ACHN (cell line): Measurements from ENCODE around the gene RTCA.
"Not testable (repeated sequence)": the region's sequence is repeated elsewhere in the genome, so short reads cannot be mapped to it uniquely, and the experiment has no call there.

ENCODE experiments used
- DNase-seq: peaks from one replicate; pipeline ENCODE4 v3.0.0-alpha.2; 2015
- in situ Hi-C: cut with HindIII; loops from 2 replicates; pipeline ENCODE4 v1.10.0; 2017; ENCODE audit warnings: low sequenced_read_pairs, low pct_ligation_motif_present, low pct_unique_long_range_greater_than_20kb

Gene RTCA

DNA sequence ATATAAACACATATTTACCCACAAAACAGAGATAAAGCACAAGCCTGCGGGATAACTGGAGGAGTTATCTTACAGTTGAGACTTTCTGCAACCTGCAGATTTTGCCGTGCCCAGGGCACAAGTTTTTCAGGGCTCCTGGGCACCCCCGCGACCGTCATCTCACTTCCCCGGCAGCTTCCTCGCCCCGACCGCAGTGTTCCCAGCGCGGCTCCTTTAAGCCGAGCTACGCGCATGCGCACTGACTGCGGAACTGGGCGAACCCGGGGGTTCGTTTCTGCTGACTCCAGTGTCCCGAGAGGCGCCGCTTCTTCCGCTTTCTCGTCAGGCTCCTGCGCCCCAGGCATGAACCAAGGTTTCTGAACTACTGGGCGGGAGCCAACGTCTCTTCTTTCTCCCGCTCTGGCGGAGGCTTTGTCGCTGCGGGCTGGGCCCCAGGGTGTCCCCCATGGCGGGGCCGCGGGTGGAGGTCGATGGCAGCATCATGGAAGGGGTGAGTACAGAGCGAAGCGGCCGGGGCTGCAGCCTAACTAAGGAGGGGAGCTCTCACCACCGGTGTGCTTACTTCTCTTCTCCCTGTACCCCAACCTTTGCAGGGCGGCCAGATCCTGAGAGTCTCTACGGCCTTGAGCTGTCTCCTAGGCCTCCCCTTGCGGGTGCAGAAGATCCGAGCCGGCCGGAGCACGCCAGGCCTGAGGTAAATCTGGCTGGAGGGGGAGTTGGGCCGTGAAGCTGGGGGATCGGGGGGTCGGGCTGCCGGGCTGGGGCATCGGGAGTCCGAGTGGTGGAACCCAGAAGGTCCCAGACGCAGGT lies at the start of gene RTCA:
Gene RTCA, plus strand, starts transcription at position 286 of the 810 bp plus-strand sequence. Its CDS starts 160 bp downstream, at position 446.
- in situ Hi-C loops = no loop called here
- DNase-seq = peak; percentile 94

DNA sequence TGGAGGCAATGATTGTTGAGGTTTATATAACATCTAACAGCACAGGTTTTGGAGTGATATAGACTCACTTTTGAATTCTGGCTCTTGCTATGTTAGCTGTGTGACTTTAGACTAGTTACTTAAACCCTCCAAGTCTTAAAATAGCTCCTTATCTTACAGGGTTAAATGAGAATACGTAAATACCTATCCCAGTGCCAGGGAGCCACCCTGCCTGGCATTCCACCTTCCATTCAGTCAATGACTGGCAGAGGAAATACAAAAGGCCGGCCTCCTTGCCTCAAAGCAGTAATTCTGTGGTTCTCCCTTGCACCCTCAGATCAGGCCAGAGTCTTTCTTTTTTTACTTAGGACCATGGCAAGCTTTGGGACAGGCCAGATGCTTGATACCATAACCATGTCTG lies 48.2 kb upstream of the RTCA start:
- in situ Hi-C loops = no loop called here
- no peak for DNase-seq

DNA sequence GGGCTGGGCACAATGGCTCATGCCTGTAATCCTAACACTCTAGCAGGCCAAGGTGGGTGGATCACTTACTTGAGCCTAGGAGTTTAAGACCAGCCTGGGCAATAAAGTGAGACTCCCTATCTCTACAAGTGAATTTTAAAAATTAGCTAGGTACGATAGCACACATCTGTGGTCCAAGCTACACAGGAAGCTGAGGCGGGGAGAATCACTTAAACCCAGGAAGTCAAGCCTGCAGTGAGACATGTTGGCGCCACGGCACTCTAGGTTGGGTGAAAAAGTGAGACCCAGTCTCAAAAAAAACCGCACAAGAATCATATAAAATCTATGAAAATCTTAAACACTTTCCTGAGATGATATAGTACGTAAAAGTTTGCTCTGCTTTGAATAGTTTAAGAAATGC lies 46.6 kb upstream of the RTCA start:
- in situ Hi-C loops = no loop called here

DNA sequence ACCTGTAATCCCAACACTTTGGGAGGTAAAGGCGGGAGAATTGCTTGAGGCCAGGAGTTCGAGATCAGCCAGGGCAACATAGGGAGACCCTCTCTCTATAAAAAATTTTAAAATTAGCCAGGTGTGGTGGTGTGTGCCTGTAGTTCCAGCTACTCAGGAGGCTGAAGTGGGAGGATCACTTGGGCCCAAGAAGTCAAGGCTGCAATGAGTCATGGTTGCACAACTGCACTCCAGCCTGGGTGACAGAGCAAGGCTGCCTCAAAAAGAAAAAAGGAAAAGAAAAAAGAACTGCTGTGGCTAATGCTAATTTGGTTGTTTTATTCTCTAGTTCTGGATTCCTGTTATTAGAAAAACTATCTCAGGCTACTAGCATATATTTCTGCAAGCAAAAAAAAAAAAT lies 46.1 kb upstream of the RTCA start:
- no peak for DNase-seq
- in situ Hi-C loops = no loop called here

More for the DNA sequence above, 46.6 kb upstream of the RTCA start:
- DNase-seq = no peak

DNA sequence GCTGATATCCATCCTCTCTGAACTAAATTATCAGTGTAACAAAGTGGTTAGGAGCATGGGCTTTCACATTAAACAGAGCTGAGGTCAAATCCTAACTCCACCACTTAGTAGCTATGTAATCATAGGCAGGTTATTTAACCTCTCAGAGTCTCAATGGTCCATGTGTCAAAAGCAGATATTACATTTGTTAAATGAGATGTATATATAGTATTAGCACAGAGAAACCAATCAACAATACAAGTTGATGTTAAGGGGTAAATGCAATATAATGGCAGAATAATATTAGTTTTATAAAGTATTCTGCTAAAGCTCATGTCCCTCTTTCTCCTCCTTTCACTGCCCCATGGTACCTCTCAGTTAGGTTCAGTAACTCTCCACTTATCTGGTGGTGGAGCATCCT lies 43.6 kb upstream of the RTCA start:
- no peak for DNase-seq
- in situ Hi-C loops = no loop called here

DNA sequence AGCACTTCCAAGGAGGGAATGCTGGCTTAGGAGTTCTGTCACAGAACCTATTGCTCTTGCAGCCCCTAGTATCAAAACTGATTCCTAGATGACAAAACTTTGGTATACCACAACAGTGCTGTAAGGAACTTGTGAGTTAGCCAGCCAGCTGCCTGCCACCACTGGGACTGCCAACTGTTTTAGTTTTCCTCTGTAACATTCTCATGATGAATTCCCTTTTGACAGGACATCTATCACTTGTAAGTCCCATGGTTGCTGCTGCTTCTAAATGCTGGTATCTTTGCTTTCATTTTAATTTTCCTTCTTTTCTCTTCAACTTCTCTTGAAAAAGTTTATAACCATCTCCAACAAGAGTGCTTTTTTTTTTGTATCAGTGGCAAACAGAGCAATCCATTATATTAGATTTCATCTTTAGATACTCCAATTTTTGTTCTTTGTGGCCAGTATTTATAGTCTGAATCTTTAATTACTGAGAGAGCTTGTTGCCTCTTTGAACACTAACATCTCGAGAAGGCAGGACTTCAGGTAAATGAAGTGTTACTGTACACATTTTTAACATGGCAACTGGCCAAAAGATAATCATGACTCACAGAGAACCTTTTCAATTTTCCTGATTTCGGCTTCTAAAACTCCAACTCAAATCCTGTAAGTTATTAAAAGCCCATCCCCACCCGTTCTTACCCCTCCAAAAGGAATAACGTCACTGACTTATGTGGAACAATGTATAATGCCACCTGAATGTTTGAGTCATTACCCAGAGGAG lies 36.2 kb upstream of the RTCA start:
- DNase-seq = no peak
- in situ Hi-C loops = no loop called here

DNA sequence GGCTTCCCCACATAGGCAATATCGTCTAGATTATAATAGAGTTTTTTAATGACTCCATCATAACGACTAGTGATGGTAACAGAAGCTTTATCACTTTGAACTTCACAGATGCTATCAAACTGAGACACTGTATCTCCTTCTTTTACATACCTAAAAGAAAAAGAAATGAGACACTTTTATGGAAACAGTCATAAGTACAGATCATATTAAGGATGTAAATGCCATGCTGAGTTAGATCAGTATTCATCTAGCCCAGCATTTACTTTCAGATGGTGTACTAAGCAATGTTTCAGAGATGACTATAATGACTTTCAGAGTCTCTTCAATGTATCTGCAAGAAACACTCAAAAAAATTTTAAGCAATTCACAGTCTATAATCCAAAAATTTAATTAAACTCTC lies 35.3 kb upstream of the RTCA start:
- in situ Hi-C loops = no loop called here

DNA sequence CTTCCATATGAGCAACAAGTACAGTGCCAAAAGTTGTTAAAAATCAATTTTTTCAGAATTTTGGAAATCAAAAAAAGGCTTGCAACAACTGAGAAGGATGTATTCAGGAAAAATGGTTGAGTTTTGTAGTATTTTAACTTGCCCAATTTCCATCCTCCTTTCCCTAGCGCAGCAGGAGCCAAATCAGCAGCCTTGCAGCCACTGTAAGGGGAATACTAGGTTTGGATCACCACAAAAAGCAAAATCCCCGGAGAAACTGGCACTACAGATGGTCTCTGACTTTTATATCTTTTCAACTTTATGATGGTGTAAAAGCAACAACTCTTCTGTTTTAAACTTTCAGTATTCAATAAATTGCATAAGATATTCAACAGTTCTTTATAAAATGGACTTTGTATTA lies 34.3 kb upstream of the RTCA start:
- no peak for DNase-seq
- in situ Hi-C loops = no loop called here

More for the DNA sequence above, 35.3 kb upstream of the RTCA start:
- DNase-seq = no peak

DNA sequence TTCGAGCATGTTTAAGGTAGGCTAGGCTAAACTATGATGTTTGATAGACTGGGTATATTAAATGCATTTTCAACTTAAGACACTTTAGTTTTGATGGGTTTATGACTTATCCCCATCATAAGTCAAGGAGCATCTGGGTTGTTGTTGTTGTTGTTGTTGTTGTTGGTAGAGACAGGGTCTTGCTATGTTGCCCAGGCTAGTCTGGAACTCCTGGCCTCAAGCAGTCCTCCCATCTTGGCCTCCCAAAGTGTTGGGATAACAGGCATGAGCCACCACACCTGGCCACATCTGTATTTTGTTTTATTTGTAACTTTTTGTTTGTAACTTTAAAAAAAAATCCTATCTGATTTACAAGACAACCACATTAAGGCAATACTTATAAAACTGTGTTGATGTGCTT lies 33.9 kb upstream of the RTCA start:
- DNase-seq = no peak
- in situ Hi-C loops = no loop called here

DNA sequence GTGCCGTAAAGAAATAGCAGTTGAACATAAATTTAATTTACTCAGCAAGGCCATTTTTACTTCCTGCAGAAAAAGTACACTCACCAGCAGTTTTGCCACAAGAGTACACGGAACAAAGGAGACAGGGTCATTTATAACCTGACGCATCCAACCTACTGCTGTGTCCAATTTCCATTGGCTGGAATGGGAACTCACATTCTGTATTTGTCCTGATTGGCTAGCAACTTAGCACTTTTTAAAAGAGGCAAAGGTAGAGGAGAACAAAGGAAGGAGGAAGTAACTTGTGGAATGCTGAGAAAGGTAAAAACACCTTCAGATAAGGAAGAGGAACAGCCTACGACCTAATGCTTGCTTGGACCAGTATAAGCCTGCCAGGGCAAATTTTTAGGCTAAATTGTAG lies 32.5 kb upstream of the RTCA start:
- in situ Hi-C loops, DNase-seq: not testable (repeated sequence)

DNA sequence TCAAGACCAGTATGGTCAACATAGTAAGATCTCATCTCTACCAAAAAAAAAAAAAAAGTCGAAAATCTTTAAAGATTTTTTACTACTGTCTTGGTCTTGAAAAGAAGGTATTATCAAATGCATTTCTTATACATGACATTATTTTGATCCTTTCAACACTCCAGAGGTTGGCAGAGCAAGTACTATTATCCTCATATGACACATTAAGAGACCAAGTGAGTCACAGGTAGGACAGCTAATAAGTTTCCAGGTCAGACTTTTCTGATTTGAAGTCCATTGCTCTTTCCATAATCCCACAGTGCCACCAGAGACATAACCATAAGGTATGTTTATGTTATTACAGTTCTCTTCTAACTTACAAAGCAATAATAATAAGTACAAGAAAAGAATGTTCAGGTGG lies 31.6 kb upstream of the RTCA start:
- in situ Hi-C loops = no loop called here
- no peak for DNase-seq

DNA sequence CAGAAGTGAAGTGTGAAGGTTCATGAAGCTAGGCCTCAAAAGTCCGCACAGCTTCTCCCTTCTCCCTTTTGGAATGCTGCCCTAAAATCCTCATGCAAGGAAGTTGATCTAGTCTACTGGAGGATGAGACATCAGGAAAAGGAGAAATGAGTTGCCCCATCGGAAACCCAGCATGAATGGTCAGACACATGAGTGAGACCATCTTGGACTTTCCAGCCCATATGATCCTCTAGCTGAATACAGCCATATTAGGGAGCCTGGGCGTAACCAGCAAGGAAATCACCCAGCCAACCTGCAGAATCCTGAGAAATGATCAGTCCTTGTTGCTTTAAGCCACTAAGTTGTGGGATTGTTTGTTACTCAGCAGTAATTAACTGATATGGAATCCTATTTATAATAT lies 28.9 kb upstream of the RTCA start:
- in situ Hi-C loops = no loop called here
- DNase-seq = no peak

DNA sequence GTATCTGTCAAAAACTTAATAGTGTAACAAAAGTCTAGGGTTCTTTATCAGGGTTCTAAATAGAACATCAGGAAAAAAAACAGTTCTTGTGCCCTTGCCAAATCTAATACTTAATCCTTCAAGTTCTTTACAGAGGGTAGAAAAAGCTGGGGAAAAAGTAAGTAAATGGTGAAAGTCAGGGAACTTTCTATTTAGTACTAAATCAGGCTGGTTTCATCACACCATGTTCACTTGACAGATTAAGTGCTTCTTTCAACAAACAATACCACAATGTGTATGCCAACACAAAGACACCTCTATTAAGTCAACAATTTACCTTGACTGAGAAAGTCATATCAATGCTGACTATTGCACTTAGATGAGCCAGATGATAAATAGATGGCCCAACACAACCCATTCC lies 26.1 kb upstream of the RTCA start:
- in situ Hi-C loops = no loop called here
- no peak for DNase-seq

DNA sequence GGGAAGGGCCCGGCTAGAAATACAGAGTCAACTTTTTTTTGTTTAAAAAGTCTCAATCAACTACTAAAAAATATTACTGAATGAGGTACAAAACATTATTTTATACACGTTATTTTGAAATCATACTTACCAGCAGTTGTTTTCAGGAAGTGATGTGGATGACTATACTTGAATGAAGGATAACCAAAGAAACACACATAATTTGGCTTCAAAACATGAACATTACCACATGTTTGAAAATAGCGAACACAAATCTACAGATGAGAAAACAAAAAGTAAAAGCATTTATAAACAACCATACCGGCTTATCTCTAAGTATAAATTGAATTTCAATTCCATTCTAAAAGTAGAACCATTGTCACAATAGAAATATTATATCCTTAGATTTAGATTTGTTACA lies 25.4 kb upstream of the RTCA start:
- in situ Hi-C loops = no loop called here
- DNase-seq = no peak

DNA sequence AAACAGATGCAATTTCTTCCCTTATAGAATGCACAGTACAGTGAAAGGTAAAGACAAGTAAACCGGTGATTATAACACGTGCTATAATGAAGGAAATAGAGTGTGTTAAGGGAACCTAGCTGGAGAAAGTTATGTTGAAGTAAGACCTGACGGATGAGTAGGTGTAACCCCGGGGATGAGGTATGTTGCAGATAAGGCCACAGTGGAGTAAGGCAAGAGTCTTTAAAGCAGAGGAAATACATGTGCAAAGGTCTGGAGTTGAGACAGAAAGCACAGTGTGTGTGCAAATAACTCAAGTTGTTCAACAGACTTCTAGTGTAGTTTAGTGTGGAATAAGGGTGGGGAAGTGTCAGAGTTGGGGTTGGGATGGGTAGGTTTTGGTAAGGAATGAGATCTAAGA lies 19.3 kb upstream of the RTCA start:
- in situ Hi-C loops = no loop called here
- DNase-seq = no peak

DNA sequence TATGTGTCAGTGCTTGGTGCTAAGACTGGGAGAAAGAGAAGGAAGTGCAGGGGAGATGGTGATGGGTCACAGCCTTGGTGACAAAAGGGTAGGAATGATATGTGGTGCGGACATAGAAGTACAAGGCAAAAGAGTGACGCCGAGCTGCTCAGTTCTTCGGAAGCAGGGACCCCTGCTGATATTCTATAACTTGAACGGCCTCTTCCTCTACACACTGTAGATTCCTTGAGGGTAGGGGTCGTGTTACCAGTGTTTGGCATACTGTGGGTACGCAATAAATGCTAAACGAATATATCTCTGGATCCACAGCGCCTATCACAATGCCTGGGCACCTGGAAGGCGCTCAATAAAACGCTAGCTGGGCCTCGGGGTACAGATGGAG lies 16.9 kb upstream of the RTCA start:
- in situ Hi-C loops = no loop called here
- no peak for DNase-seq

DNA sequence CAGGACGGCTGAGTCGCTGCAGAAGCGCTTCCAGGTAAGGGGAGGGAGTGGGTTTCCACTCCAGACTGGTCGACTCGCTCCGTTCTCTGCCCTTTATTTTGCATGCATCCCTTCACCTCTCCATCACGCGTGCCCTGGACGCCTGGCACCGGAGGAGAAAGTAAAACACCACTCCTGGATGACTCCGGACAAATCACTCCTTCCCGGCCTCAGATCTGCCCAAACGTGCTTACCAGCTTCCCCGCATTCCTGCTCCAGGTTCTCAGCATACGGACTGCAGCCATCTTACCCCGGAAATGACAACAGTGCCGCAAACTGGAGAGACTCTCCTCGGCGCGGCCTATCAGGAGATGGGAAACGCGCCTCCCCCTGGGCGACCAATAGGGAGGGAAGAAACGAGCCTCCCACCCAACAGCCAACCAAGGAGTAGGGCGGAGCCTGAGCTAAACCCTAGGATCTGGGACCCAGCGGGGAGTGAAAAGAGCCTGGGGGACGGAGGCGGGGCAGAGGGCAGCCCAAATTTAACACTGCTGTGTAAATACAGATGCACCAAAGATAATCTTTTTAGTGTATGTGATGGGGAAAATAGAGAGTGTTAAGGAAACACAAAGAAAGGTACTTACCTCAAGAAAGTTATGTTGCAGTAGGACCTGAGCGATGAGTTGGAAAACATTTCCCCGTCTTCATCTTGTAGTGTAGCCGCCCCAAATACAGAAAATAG lies 16.3 kb upstream of the RTCA start, which contains the start of gene DBT:
Gene DBT, minus strand, starts transcription at position 298 of the 721 bp plus-strand sequence. Its CDS starts 14 bp downstream, at position 284.
- DNase-seq = peak; percentile 93
- in situ Hi-C loops = no loop called here

DNA sequence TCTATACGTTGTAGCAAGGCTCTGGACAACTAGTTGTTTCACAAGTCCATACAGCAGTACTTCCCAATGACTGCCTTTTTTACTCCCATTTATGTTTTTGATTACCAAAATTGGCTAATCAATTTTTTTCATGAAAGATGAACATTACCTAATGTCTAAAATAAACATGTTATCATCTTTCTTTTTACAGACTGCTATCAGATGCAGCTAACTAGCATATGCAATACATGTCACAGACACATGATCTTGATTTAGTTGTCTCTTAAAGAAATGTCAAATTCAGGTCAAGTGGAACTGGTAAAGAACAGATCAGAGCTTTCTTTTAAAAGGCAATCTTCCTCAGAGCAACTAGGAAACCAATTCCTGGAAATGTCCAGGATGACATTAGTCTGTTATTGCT lies 15.8 kb upstream of the RTCA start:
- in situ Hi-C loops = no loop called here
- no peak for DNase-seq

DNA sequence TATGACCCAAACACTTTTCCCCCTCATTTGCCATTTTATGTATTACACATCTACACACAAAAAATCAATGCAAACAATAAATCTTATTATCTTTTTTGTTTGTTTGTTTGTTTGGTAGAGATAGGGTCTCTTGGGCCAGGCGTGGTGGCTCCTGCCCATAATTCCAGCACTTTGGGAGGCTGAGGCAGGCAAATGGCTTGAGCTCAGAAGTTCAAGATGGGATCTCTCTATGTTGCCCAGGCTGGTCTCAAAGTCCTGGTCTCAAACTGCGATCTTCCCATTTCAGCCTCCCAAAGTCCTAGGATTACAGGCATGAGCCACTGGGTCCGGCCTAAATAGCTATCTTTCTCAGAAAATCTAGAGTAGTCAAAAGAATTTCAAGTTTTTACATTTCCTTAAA lies 15.2 kb upstream of the RTCA start:
- in situ Hi-C loops = no loop called here
- DNase-seq = no peak
